ENCODE measurements around the gene LTBP1.

The LTBP1 gene

DNA sequence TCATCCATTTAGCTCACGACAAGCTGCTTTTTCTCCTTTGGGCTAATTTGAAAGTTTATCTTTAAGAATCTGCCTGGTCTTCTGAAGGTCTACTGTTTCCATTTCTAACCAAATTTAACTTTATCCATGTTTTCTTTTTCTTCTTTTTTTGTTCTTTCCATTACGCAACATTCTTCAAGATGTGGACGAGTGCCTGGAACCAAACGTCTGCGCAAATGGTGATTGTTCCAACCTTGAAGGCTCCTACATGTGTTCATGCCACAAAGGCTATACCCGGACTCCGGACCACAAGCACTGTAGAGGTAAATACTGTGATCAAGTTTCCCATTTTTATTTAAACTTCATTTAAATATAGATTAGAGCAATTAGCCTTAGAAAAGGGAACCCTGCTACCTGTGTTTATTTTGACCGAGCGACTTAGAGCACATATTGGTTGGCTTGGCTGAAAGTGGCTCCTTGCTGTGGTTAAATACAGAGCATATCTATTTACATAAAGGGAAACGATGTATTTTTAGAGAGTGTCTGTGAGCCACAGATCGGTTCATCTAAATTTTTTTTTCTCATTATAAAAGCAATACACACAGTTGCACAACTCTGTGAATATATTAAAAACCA, 346.3 kb downstream of the LTBP1 start:
- DNase-seq: no peak

DNA sequence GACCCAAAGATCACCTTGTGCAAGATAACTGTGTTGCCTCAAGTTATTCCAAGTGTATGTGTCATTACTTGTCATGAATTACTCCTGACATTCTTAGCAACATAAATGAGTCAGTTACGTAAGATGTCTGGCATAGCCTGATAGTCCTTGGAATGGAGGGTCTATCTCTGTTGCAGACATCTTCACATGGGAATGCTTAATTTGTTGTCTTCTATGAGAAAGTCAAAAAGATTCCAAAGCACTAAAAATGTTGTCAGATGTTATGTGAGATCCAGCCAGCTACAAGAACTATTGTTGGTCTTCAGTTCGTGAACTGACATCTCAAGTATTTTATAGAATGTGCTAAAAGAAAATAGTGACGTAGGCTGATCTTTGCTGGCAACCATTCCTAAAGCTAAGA, 351.5 kb downstream of the LTBP1 start:
- no peak for DNase-seq

DNA sequence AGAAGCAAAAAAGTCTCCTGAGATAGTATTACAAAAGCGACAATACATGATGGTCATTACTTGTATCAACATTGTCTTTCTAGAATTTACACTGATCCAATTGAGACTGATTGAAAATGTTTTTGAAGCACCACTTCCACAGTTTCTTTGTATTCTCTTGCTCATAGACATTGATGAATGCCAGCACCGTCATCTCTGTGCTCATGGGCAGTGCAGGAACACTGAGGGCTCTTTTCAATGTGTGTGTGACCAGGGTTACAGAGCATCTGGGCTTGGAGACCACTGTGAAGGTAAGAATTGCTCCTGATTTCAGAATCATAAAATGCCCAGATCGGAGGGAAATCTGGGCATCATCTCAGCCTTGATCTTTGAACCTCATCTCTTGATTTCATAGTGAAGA, 354.6 kb downstream of the LTBP1 start:
- DNase-seq: no peak

DNA sequence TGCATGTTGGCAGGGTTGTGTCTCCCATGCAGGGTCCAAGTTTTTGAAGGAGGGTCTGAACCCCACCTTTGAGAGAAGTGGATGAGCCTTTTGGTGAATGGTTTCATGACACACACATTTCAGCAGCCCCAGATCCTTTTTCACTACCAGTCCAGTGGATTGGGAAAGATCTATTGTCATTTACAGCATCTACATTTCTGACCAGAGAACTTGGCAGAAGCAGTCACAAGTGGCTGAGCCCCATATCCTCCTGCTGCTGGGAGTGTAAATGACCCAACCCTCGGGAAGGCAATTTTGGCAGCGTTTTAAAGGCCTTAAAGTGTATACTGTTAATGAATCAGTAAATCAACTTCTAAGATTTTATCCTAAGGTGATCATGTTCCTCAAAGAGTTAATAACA, 355.6 kb downstream of the LTBP1 start:
- DNase-seq: no peak

DNA sequence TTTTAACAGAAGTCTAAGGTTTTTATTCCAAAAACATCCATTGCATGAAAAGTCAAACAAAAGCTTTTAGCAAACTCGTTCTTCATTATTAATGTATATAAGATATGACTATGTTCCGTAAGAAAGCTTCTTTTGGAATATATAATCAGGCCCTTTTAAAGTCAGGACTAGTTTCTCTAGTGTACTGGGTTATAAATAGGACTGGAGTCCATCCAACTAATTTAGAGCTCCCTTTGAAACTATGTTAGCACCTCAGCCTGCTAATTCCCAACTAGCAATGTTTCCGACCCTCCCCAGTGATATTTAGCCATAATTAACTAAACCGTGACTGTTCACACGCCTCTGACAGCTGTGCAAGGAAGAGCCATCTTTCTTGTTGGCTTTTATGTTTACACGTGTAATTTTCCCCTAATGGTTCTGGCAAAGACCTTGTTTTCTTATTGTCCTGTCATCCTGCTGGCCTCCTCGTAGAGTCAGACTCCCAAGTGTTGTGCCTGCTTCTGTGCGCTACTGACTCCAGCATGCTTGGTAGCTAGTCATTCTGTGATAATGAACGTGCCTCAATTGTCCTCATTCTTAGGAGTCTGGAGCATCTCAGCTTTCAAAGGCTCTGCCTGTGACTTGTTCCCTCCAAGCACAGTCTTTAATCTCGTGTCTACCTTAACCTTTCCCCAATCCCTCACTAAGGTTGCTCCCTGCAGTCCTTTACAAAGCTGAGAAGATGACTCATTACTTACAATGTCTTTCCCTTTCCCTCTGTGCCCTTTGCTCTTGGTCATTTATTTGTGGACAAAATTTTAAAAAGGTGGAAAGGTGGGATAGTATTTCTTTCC, 357.5 kb downstream of the LTBP1 start:
- DNase-seq: no peak

DNA sequence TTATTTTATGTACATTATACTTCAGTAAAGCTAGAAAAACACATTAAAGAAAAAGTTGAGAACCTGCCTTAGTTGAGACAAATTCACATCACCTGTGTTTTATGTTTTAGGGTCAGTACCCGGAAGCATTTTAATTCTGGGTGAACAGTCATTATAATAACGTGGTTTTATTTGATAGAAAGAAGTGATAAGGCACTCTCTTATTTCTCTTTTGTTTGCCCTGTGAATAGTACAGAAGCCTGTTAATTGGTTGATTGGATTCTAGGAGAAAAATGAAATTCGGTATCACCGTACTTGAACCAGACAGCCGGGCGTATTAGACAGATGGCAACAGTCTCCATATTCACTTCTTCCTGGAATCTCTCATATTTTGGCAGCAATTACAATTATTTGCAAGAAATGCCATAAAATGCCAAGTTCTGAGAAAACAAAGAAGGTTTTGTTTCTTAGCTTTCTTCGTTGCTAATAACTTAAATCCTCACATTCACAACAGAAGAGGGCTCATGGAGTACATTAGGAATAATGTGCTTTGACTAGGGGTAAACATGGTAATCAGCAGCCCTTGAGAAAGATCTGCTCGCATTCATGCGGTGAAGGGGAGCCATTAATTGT, 361.0 kb downstream of the LTBP1 start:
- no peak for DNase-seq

DNA sequence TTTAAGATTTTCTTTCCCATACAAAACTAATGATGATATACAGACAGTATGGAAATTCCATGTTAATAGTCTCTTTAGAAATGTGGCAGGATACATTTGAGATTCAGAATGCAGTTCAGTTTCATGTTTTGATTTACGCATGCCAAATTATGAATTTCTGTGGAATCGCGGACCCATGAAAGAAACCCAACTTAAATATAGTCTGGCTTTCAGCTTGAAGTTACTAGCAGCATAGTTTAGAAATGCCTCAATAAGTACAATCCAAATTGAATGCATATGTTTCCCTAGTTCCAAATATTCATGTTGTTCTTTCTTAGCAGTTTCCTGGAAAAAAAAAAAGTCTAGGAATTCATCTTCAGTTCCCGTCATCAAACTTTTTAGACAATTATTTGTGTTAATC, 365.6 kb downstream of the LTBP1 start:
- DNase-seq: no peak

DNA sequence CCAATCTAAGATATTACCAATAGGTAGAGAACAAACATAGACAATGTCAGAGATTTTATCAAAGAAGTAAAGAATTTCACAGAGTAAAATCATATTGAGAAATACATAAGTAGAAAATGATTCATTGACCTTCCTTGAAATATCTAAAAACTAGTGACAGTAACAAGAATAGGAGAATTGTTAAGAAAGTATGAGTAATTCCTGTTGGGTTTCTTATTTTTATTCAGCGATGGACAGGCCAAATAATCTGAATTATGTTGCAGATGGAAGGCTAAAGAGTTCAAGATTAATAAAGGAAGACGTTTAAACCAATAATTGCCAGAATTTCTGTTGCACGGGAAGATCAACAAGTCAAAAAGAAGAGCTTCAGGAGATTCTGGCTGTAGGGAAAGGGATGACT, 366.3 kb downstream of the LTBP1 start:
- DNase-seq: no peak

DNA sequence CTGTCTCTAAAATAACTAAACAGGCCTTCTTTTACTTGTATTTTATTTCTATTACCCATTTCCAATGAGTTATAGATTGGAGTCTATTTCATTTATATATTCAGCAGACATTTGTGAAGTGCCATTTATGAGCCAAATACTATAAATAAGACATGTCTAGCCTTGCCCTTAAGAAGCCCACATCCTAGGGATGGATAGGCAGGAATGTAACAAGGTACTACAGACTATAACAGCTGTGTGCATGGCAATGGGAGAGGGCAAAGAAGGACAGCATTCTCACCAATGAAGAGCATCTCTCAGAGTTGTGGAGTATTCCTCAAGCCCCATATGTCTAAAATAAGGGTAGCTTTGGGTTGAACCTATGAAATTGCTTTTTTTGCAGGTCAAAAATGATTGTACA, 367.8 kb downstream of the LTBP1 start:
- no peak for DNase-seq

DNA sequence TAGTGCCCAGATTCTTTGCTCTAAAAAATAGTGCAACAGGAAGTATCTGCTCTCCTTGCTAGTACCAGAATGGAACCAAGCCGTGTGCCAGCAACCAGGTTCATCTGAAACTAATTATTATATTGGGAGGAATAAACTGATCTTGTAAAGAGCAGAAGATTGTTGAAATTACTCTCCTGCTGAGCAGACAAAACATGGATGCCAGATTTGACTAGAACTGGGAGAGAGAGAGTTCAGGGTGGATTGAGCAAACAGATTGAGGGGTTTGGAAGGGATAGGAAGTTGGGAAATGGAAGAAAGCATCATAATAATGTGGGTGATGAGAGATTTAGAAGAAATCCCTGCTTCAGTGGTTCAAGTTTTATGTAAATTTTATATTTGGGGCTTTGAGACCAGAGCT, 369.6 kb downstream of the LTBP1 start:
- no peak for DNase-seq

DNA sequence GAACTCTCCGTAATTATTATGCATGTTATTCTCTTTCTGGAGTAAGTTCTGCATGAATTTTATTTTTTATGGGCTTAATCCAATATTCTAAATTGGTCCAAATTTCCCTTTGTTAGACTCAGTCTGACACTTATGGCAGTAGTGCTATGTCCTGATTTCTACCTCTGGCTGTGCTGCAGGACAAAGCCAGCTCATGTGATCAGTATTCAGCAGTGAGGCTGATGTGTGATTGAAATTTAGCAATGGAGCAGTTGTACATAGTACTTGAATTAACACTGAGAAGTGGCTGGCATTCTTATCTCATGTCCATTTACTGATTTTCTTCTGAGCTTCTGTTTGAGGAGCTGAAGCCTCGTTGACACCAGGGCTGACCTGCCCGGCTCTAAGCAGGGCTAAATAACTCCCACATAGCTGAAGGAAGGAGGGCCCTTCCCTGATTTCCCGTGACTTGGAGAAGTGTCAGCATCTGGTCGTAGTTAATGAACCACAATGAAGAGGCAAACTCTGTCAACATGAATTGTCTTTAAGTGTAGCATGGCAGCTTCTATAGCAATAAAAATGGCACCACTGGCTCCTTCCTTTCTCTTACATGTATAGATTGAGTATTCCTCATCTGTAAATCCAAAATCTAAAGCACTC, 370.7 kb downstream of the LTBP1 start:
- DNase-seq: no peak

DNA sequence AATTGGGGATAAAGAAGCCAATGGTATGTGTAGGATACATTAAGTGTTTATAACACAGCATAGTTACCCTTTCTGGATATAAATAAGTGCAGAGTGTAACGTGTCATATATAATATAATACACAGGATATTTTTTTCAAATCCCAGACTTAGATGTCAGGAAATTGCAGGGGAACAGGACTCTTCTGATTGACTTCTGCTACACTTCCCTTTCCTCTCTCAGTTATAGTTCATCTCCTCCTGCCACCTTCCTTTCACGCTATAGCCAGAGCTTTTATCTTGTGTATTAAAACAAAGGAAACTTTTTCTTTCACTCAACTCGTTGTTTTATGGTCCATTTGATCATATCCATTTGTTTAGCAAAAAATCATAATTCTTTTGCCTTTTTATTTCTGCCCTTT, 371.7 kb downstream of the LTBP1 start:
- no peak for DNase-seq

DNA sequence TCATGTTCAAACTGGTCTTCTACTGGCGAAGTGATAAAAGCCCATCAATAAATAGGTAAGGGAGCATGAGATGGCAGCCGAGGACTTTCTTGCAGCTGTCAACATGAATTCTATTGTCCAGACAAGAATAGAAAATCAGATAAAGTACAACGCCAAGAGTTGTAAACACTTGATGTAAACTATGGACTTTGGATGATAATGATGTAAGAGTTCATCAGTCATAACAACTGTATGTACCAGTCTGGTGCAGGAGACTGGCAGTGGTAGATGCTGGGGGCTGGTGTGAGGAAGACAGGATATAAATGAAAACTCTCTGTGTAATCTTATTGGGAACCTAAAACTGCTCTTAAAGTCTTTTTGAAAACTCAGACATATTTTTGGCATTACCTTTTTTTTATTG, 373.8 kb downstream of the LTBP1 start:
- no peak for DNase-seq

DNA sequence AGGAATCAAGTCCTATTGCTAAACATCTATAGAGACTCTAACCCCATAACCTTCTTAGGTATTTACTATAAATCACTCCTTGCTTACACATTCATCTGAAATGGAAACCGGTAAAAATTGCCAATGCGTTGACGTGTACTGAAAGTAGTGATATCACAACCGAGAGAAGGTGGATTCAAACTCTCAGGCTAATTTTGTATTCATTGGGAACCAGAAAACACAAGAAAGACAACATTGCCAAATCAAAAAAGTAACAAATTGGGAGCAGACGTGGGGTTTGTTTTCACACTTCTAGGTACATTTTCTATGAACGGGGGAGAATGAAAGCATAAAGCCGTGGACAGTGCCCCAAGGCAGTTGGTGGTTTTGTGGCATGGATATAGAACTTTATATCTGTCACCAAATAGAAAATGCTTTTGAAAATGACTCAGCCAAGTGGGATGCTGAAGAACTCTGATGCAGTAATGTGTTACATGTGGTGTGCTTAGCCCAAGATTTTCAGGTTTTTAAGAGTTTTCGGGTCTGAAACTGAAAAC, 374.6 kb downstream of the LTBP1 start:
- no peak for DNase-seq

DNA sequence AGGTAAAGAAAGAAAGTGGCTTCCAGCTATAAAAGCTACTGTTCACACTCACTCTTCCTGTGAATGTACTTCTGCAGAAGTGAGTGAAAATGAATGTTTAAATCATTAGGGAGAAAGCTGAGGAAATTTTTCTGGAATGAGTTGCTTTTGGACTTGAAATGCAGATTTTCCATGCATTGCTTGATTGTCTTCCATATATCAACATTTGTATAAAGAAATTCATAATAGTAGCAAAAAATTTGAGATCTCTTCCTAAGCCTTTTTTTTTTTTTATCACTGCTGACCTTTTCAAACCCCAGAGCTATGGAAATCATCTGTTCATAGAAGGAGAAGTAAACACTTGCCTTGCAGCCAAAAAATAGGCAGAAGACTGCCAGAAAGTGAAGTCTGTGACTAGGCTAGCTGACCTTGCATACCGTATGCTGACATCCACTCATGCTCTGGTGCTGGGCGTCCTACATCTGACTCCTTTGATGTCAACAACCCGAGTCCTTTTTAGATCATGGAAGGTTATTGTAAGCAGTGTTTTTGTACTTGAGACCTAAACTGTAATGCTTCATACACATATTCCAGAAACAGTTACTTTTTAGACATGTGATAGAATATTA, 375.2 kb downstream of the LTBP1 start:
- no peak for DNase-seq

DNA sequence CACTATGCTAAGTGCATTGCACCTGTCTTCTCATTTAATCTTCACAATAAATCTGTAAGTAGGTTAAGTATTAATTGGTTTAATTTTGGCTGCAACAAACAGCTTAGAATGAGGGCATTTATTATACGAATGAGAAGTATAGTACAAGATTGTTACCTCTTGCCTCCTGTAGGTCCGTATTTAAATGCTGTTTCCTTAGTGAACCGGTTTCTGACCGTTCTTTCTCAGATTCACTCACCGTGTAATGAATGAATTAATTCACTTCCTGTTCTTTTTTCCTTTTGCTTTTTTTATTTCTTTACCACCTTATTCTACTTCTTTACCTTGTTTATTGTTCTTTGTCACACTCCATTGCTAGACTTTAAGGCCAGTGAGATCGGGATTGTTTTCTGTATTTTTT, 375.9 kb downstream of the LTBP1 start:
- DNase-seq: no peak

DNA sequence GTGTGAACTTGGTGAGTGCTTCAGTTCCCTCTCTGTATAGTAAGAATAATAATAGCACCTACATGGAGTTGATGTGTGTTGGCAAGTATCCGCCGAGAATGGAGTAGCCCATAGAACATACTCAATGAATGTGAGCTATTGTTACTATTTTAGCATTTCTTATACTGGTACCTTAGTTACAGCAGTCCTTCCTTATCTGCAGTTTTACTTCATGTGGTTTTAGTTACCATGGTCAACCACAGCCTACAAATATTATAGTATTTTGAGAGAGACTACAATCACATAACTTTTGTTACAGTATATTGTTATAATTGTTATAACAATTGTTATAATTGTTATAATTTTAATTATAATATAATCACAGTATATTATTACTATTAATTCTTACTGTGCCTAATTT, 377.2 kb downstream of the LTBP1 start:
- no peak for DNase-seq

DNA sequence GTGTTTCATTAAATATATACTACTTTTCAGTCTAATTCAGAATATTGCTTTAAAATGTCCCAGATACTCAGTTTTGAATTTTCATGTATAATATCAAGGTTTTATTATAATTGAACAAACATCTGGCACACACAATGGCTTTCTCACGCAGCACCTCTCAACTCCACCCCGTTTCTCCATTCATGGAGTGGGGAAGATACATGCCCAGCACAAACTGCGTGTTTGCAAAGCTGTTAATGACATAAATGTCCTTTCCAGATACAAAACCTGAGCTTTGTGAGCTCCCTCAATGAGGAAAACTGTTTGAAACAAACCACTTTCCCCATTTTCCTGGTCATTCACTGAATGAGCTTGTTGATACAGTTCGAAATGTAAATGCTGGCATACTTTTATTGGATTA, 379.3 kb downstream of the LTBP1 start:
- no peak for DNase-seq

DNA sequence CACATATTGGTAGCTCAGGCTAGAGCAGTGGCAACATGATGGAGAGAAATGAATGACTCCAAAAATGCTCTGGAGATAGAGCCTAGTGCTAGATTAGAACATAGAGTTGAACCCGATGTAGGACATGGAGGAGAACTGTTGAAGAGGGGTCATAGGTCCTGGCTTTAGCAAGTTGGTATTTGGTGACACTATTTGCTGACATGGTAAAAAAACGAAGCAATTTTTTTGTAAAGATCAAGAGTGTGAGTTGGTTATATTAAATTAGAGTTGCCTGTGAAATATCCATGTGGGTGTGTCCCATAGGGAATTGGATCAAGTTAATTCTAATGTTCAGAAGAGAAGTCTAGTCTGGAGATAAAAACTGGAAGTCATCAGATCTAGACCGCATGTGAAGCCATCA, 386.7 kb downstream of the LTBP1 start:
- DNase-seq: no peak

DNA sequence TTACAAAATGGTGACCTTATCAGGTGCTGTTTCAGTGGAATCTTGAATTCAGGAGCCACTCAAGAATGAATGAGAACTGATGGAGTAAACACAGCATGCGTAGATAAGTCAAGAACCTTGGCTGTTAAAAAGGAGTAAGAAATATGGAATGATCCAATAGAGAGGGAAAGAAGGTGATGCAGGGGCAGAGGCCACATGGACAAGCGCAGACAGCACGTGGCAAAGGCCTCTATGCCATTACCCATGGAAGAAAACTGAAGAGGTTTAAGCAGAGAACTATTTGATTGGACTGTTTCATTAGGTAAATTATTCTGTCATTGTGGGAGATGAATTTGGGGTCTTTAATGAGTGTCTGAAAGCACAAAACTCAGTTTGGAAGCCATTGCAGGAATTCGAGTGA, 387.3 kb downstream of the LTBP1 start:
- DNase-seq: no peak

DNA sequence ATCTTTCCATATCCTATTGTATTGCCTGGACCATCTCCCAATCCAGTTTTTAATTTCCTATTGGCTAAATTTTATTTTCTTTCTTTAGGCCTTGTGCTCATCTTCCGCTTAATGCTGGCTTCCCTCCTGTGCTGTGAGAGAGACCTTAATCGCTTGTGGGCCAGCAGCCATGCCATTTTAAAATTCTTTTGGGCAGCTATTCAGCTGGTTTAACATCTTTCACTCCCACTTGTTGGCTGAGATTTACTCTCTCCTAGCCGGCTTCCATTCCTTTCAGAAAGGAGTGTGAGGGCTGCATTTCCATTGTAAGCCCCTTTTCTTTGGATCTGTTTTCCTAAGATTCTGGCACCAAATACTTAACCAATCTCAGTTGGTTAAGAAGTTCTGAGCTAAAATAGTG, 388.8 kb downstream of the LTBP1 start:
- DNase-seq: peak in 3 of 56 donors; percentile 2 to 8 (median 3)
